GM12891 (cell line): ENCODE data around the gene FOLR1.
A peak's percentile ranks its signal among the peaks of the same experiment; 100 is the strongest.

Source experiments
- DNase-seq: peaks from one replicate; pipeline ENCODE4 v3.0.0; 2011; ENCODE audit warnings: low spot score; ENCODE audit not compliant: insufficient read length
- FAIRE-seq: peaks from 2 replicates; lab custom pipeline; 2011; peaks lifted over from hg19 to GRCh38; lab: Jason Lieb, UNC
- PAX5 ChIP-seq: IDR thresholded peaks from 2 replicates; pipeline ENCODE4 v1.6.1; 2011; ENCODE audit warnings: low read length, moderate library complexity, mild to moderate bottlenecking; ENCODE audit not compliant: insufficient read depth, severe bottlenecking
- POLR2A ChIP-seq: IDR thresholded peaks from 2 replicates; pipeline ENCODE4 v1.6.1; 2011; ENCODE audit warnings: low read depth, low read length, control low read depth
- POLR2AphosphoS5 ChIP-seq: IDR thresholded peaks from 2 replicates; pipeline ENCODE4 v1.6.1; 2011; ENCODE audit warnings: low read depth, low read length, control low read depth
- POU2F2 ChIP-seq: IDR thresholded peaks from 2 replicates; pipeline ENCODE4 v1.6.1; 2011; ENCODE audit warnings: low read depth, mild to moderate bottlenecking, control low read depth, low read length, moderate library complexity
- SPI1 ChIP-seq: IDR thresholded peaks from 2 replicates; pipeline ENCODE4 v1.6.1; 2011; ENCODE audit warnings: low read depth, low read length, control low read depth
- TAF1 ChIP-seq: IDR thresholded peaks from 2 replicates; pipeline ENCODE4 v1.6.1; 2011; ENCODE audit warnings: low read depth, low read length, control low read depth

Gene FOLR1

GRCh38 chr11:72224564-72225410, 32.8 kb downstream of the FOLR1 start, which contains the start of gene INPPL1:
TSS of gene INPPL1 (plus strand) at chr11:72224767. CDS start at chr11:72224985, 218 bp downstream.
- DNase-seq (no peak), FAIRE-seq (peak; percentile 45)
- no peak for TF ChIP-seq SPI1
- no peak for TF ChIP-seq POU2F2
- no peak for TF ChIP-seq POLR2AphosphoS5
- TF ChIP-seq POLR2A, result no peak
- no peak for TF ChIP-seq TAF1
- no peak for TF ChIP-seq PAX5

GRCh38 chr11:72225411-72225951, 33.5 kb downstream of the FOLR1 start:
- FAIRE-seq (peak; percentile 82), DNase-seq (no peak)
- TF ChIP-seq POU2F2 (no peak), POLR2AphosphoS5 (0 out of 2 replicates have a peak, but pooled peaks have one; percentile 47)

DNA sequence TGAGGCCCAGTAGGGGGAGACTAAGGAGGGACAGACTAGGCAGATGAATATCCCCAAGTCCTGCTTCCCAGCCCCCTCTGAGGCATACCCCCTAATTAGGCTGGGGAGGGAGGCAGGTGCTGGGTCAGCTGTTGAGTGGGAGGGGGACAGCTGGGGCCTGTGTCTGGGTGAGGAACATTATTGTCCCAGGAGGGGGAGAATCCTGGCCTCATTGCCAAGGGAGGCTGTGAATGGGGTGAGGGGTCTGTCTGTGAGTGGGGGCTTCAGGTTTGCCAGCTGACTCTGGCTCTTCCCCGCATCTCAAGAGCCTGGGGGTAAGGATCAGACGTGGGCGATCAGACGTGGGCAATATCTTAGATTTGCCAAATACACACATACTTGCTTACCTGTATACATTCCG, 34.8 kb downstream of the FOLR1 start:
- no peak for DNase-seq
- TF ChIP-seq PAX5, result no peak
- no peak for FAIRE-seq

DNA sequence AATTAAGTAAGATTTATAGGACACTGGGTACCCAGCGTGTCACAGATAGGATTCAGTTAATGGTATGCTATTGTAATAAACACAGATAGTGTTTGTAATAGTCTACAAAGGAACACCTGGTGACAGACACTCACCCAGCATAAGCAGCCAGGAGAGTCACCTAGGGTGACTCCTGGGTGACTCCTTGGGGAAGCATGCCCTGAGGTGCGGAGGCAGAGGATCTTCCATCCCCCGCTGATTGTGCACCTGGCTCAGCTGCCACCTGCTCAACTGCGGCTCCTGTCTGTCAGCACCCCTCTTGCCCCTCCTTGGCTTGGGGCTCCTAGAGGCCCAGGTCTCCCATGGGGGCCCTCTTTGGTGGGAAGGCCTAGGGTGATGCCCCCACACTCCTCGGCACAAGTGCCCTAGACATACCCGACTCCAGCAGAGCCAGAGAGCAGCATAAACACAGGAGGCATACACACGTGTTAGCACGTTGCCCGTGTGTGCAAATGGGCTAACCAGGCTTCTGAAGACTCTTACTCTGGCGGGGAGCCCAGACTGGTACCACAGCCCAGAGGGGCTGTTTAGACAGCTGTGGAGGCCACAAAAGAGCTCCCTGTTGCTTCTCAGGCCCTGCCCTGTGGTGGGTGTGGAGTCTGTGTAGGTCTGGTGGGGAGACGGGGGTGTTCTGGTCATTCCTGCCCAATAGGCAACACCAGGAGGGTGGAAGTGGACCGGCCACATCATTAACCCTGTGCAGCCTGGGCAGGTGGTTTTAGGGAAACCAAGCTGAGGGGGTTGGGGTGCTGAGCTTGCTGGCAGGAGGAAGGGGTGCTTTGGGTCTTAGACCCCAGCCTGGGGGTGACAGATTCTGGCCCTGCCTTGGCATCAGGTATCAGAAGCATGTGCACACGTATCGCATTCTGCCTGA, 35.6 kb downstream of the FOLR1 start:
- FAIRE-seq, result no peak
- DNase-seq, result no peak
- TF ChIP-seq POU2F2 (no peak), POLR2AphosphoS5 (no peak), POLR2A (no peak), SPI1 (no peak), PAX5 (no peak), TAF1 (no peak)

DNA sequence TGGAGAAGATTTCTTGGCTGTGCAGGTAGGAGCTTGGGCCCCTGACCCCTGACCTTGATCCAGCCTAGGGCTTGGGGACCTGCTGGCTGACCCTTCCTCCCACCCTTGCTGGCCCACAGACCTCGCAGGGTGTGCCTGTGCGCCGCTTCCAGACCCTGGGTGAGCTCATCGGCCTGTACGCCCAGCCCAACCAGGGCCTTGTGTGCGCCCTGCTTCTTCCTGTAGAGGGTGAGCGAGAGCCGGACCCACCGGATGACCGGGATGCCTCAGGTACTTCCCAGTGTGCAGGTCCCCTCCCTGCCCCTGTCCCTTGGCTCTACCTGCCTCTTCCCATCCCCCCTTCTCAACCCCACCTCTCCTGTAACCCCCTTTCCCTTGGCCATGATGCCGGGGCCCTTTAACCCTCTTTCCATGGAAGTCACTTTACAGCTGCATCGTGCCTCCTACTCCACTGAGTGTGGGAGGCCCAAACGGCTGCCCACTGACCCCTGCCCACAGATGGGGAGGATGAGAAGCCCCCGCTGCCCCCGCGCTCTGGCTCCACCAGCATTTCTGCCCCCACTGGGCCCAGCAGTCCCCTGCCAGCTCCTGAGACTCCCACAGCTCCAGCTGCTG, 36.4 kb downstream of the FOLR1 start:
- no peak for FAIRE-seq

GRCh38 chr11:72228844-72229231, 36.9 kb downstream of the FOLR1 start:
- no peak for DNase-seq
- no peak for FAIRE-seq
- TF ChIP-seq POLR2AphosphoS5, result no peak
- TF ChIP-seq POU2F2, result no peak
- TF ChIP-seq TAF1, result no peak
- no peak for TF ChIP-seq POLR2A
- TF ChIP-seq SPI1, result no peak

More for the DNA sequence above, 36.4 kb downstream of the FOLR1 start:
- DNase-seq, result no peak
- TF ChIP-seq POLR2A (no peak), TAF1 (no peak), POU2F2 (no peak), POLR2AphosphoS5 (no peak; the same call in 1 of the 2 replicates), PAX5 (no peak), SPI1 (no peak)

DNA sequence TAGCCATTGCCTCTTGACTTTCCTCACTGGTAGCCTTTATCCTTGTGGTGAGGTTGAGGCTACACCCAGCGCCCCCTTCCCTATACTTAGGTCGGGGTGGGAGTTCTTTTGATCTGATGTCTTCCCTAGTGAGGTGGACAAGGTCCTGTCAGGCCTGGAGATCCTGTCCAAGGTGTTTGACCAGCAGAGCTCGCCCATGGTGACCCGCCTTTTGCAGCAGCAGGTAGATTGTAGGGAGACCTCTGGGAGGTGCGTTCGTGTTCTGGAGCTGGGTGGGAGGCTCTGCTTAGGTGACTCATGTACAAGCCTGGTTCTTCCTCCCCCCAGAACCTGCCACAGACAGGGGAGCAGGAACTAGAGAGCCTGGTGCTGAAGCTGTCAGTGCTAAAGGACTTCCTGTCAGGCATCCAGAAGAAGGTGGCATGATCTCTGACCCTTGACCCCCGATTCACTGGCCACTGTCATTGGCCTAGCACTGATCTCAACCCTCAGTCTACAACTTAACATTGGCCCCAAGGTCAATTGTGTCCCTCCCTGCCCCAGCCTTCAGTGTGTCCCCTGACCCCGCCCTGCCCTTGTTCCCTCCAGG, 37.5 kb downstream of the FOLR1 start:
- FAIRE-seq (no peak), DNase-seq (no peak)
- TF ChIP-seq POLR2A (no peak), SPI1 (no peak), TAF1 (no peak), POLR2AphosphoS5 (no peak), POU2F2 (no peak), PAX5 (no peak)

- FAIRE-seq (no peak), DNase-seq (no peak)
- TF ChIP-seq PAX5, result no peak
- no peak for TF ChIP-seq POU2F2
- TF ChIP-seq POLR2A, result no peak
- no peak for TF ChIP-seq TAF1
- no peak for TF ChIP-seq SPI1
- no peak for TF ChIP-seq POLR2AphosphoS5
Observed at GRCh38 chr11:72229925-72230763, 38.2 kb downstream of the FOLR1 start.
